Neuronal stem cell (in vitro differentiated cells): ENCODE results near the gene C2orf76. TPM values are rescaled to one million over a fixed set of nuclear protein-coding genes. Genes with fewer than 3 reads are reported as not detected.

ENCODE experiments used
- DNase-seq: peaks from one replicate; pipeline ENCODE4 v3.0.0-alpha.2; 2013; ENCODE audit warnings: low spot score
- H2AFZ ChIP-seq: one replicate; pipeline ENCODE4 v1.6.1; 2013; ENCODE audit warnings: mild to moderate bottlenecking, low read length, inconsistent platforms
- H2AK5ac ChIP-seq: 2 replicates; pipeline ENCODE4 v1.6.1; 2013; ENCODE audit warnings: low read depth, mild to moderate bottlenecking, inconsistent platforms, low read length, moderate library complexity, mixed read lengths
- H2BK120ac ChIP-seq: 2 replicates; pipeline ENCODE4 v1.6.1; 2013; ENCODE audit warnings: low read depth, mild to moderate bottlenecking, inconsistent platforms, low read length, moderate library complexity, mixed read lengths
- H2BK12ac ChIP-seq: one replicate; pipeline ENCODE4 v1.6.1; 2013; ENCODE audit warnings: low read length, inconsistent platforms
- H2BK15ac ChIP-seq: 2 replicates; pipeline ENCODE4 v1.6.1; 2013; ENCODE audit warnings: mild to moderate bottlenecking, low read length, inconsistent platforms, mixed read lengths
- H2BK5ac ChIP-seq: one replicate; pipeline ENCODE4 v1.6.1; 2013; ENCODE audit warnings: inconsistent platforms, mild to moderate bottlenecking, low read length, moderate library complexity
- H3K14ac ChIP-seq: one replicate; pipeline ENCODE4 v1.6.1; 2013; ENCODE audit warnings: low read length, inconsistent platforms
- H3K18ac ChIP-seq: 2 replicates; pipeline ENCODE4 v1.6.1; 2013; ENCODE audit warnings: low read length, inconsistent platforms
- H3K23ac ChIP-seq: 2 replicates; pipeline ENCODE4 v1.6.1; 2013; ENCODE audit warnings: low read depth, mild to moderate bottlenecking, mixed read lengths, low read length, inconsistent platforms; ENCODE audit not compliant: poor library complexity
- H3K27ac ChIP-seq: replicated peaks from 3 replicates; pipeline ENCODE4 v1.5.1; 2013; ENCODE audit warnings: low read length, inconsistent platforms
- H3K27me3 ChIP-seq, 3 experiments: 2 replicates each; pipeline ENCODE4 v1.6.1; 2013; ENCODE audit warnings: low read length in 3 of 3, mild to moderate bottlenecking in 2 of 3, inconsistent platforms in 1 of 3, low read depth in 1 of 3, mixed read lengths in 1 of 3, moderate library complexity in 1 of 3; ENCODE audit not compliant: control insufficient read depth in 3 of 3, insufficient read depth in 3 of 3
- H3K36me3 ChIP-seq, 2 donors: replicated peaks in 1 of 2; 2 replicates each; pipeline ENCODE4 v1.6.1; 2013; ENCODE audit warnings: low read length in 2 of 2; ENCODE audit not compliant: control insufficient read depth in 2 of 2, insufficient read depth in 2 of 2
- H3K4ac ChIP-seq: 2 replicates; pipeline ENCODE4 v1.6.1; 2013; ENCODE audit warnings: inconsistent platforms, mild to moderate bottlenecking, low read length, moderate library complexity
- H3K4me1 ChIP-seq, 2 donors: 1 replicate in 1 of 2; 2 replicates in 1 of 2; pipeline ENCODE4 v1.6.1; 2013; ENCODE audit warnings: low read length in 2 of 2, low read depth in 1 of 2; ENCODE audit not compliant: control insufficient read depth in 2 of 2, insufficient read depth in 1 of 2
- H3K4me2 ChIP-seq: one replicate; pipeline ENCODE4 v1.6.1; 2013; ENCODE audit warnings: mild to moderate bottlenecking, low read length, inconsistent platforms; ENCODE audit not compliant: insufficient read depth, poor library complexity, severe bottlenecking
- H3K4me3 ChIP-seq, 2 donors: 2 replicates each; pipeline ENCODE4 v1.5.1; 2013; ENCODE audit warnings: low read length in 2 of 2, mild to moderate bottlenecking in 2 of 2, inconsistent platforms in 1 of 2, moderate library complexity in 1 of 2
- H3K79me1 ChIP-seq: one replicate; pipeline ENCODE4 v1.6.1; 2013; ENCODE audit warnings: low read depth, mild to moderate bottlenecking, inconsistent platforms, low read length, moderate library complexity
- H3K9ac ChIP-seq: one replicate; pipeline ENCODE4 v1.6.1; 2013; ENCODE audit warnings: mild to moderate bottlenecking, low read depth, low read length, inconsistent platforms; ENCODE audit not compliant: poor library complexity
- H3K9me3 ChIP-seq, 2 donors: replicated peaks in 1 of 2; 2 replicates each; pipeline versions ENCODE3 to v1.6.1; 2013; ENCODE audit warnings: low read length in 2 of 2, mild to moderate bottlenecking in 2 of 2, inconsistent platforms in 1 of 2, low read depth in 1 of 2, mixed read lengths in 1 of 2, moderate library complexity in 1 of 2; ENCODE audit not compliant: control insufficient read depth in 2 of 2, insufficient read depth in 1 of 2
- H4K8ac ChIP-seq: one replicate; pipeline ENCODE4 v1.6.1; 2013; ENCODE audit warnings: low read depth, mild to moderate bottlenecking, inconsistent platforms, low read length, moderate library complexity
- H4K91ac ChIP-seq: one replicate; pipeline ENCODE4 v1.6.1; 2013; ENCODE audit warnings: low read length, low read depth, mild to moderate bottlenecking, inconsistent platforms; ENCODE audit not compliant: poor library complexity
- WGBS, 2 donors: extraction: QIAGEN DNeasy Blood & Tissue Kit; methylation state at CpG; one replicate each; pipeline ENCODE4 v1.1.7; 2013; ENCODE audit warnings: missing lambda C conversion rate in 2 of 2, mixed read lengths in 1 of 2; ENCODE audit not compliant: insufficient read length in 2 of 2, insufficient replicate concordance in 1 of 2; ENCODE audit errors: extremely low coverage in 2 of 2; 5-methylcytosine and 5-hydroxymethylcytosine counted together
- polyA plus RNA-seq, 2 experiments: library from polyadenylated mRNA; stranded (reverse); fragments of 200-250 nt; gene quantifications; one replicate each; pipeline ENCODE4 v1.2.3, GENCODE V29; 2013

C2orf76 gene
- polyA plus RNA-seq (2013, experiment 1 of 2), result 20.8 TPM
- polyA plus RNA-seq (2013, experiment 2 of 2), result 21.6 TPM

DNA sequence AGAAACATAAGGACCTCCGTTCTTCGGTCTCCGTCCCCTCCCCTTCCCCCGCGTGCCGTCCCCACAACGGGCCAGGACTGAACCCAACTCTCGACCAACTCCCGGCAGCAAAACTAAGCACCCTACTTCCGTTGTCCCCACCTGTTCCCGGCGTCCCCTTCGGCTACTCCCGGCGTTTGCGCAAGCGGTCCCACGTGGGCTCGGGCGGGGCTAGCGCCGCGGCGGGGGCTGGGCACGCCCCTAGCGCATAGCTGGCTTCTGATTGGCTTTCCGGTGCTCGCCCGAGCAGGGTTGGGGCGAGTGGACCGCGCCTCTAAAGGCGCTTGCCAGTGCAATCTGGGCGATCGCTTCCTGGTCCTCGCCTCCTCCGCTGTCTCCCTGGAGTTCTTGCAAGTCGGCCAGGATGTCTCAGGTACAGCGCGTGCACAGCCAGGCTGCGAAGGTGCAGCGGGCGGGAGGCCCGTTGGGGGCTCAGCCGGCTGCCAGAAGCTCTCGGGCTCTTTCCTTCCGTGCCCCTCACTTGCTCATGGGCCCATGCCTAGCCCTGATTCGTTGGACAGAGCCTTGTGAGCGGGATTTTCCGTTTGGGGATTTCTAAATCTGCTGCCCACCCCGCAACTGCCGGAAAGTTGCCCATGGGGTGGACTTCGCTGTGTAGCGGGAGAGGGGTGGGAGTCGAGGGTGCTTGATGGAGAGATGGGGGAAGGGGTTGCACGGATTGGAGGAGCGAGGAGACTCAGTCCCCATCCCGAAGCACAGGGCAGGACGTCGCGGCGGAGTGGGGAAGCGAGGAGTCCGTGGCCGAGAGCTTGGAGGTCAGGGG, at the start of gene C2orf76, which contains the start of gene DBI:
TSS of gene C2orf76 (minus strand) at position 186 of the 823 bp plus-strand sequence. CDS start 26,875 bp downstream, outside the sequence.
TSS of gene DBI (plus strand) at position 329 of the 823 bp plus-strand sequence. CDS start at position 404, 75 bp downstream.
- no CpG with 5 or more reads among the region's 65 CpGs for WGBS, 2 donors
- peak; percentile 89 for DNase-seq
- Histone ChIP-seq H3K9me3 (no peaks in the 10 kb centered on the region), H4K8ac (no peak within 1 kb of the TSS), H3K4me2 (peak within 1 kb of the TSS; percentile 71), H3K4me1 (peaks cover 8 to 9% of the 10 kb centered on the region in 2 donors), H3K18ac (peak within 1 kb of the TSS; percentile 94), H3K27ac (peak within 1 kb of the TSS; percentile 73), H3K23ac (no peak within 1 kb of the TSS), H2AFZ (peak within 1 kb of the TSS; percentile 94), H2BK120ac (no peak within 1 kb of the TSS), H3K9ac (peak within 1 kb of the TSS; percentile 94), H2BK5ac (peak within 1 kb of the TSS; percentile 91), H2AK5ac (peak within 1 kb of the TSS; percentile 11), H2BK15ac (no peak within 1 kb of the TSS), H3K79me1 (peaks cover 9% of the 10 kb centered on the region), H2BK12ac (no peak within 1 kb of the TSS), H4K91ac (no peak within 1 kb of the TSS), H3K4me3 (peak within 1 kb of the TSS; percentile 85 to 90), H3K14ac (no peak within 1 kb of the TSS), H3K4ac (no peak within 1 kb of the TSS), H3K36me3 (peaks cover 28 to 39% of the 10 kb centered on the region in 2 donors), H3K27me3 (no peaks in the 10 kb centered on the region)

DNA sequence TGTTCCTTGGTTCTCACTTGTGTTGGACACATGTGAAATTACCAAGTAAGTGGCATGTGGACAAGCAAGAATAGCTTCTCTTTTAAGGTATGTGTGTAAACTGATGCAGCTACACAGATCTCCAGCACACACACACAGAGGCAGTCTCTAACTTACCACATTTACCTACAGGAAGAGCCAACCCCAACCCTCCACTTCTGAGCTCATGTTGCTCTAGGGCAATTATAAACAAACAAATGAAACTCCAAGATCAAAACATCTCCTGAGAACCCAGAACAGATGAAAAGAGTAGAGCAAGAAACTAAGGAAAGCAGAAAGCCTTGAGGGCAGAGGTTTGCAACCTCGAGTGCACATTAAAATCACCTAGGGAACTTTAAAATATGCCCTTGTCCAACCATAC, 49.0 kb upstream of the C2orf76 start:
- Histone ChIP-seq H3K4me1 (peaks cover 0 to 1% of the 10 kb centered on the region in 2 donors), H2BK120ac (no peak overlapping the region), H3K4me2 (no peak overlapping the region), H3K36me3 (no peaks in the 10 kb centered on the region), H3K27ac (no peak overlapping the region), H3K9me3 (peaks cover 0 to under 1% of the 10 kb centered on the region in 2 donors), H3K79me1 (no peaks in the 10 kb centered on the region), H2BK5ac (no peak overlapping the region), H2BK15ac (no peak overlapping the region), H3K27me3 (no peaks in the 10 kb centered on the region), H3K9ac (no peak overlapping the region), H4K91ac (no peak overlapping the region), H2BK12ac (no peak overlapping the region), H3K14ac (no peak overlapping the region), H4K8ac (no peak overlapping the region), H3K4me3 (no peak overlapping the region), H3K18ac (no peak overlapping the region), H3K4ac (no peak overlapping the region), H2AFZ (no peak overlapping the region), H2AK5ac (no peak overlapping the region), H3K23ac (no peak overlapping the region)
- WGBS, 2 donors, result no CpG with 5 or more reads among the region's 1 CpG
- no peak for DNase-seq

DNA sequence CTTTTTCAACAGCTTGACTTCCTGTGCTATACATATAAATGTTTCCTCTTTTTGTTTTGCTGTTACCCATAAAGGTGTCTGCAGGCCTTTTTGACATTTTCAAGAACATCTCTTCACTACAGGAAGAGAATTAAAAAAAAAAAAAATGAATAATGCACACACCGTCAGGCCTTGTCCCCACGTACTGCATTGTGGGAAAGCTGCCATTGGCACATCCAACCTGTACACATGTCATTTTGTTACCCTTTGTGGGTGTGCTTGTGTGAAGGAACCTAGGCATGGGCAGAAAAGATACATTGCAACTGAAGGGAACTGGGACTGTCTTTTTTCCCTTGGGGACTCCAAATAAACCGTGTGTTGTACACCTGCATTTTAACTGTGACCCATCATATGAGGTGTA, 48.3 kb upstream of the C2orf76 start:
- Histone ChIP-seq H3K9me3 (no peaks in the 10 kb centered on the region), H3K27me3 (no peaks in the 10 kb centered on the region), H3K4ac (no peak overlapping the region), H2BK5ac (no peak overlapping the region), H2AK5ac (no peak overlapping the region), H2BK15ac (no peak overlapping the region), H2AFZ (no peak overlapping the region), H3K4me1 (peaks cover 0 to 1% of the 10 kb centered on the region in 2 donors), H4K8ac (no peak overlapping the region), H2BK120ac (no peak overlapping the region), H3K4me2 (no peak overlapping the region), H2BK12ac (no peak overlapping the region), H3K18ac (no peak overlapping the region), H3K27ac (no peak overlapping the region), H3K36me3 (no peaks in the 10 kb centered on the region), H3K14ac (no peak overlapping the region), H3K9ac (no peak overlapping the region), H4K91ac (no peak overlapping the region), H3K79me1 (no peaks in the 10 kb centered on the region), H3K23ac (no peak overlapping the region), H3K4me3 (no peak overlapping the region)
- WGBS, 2 donors, result no CpG with 5 or more reads among the region's 3 CpGs
- DNase-seq, result no peak

DNA sequence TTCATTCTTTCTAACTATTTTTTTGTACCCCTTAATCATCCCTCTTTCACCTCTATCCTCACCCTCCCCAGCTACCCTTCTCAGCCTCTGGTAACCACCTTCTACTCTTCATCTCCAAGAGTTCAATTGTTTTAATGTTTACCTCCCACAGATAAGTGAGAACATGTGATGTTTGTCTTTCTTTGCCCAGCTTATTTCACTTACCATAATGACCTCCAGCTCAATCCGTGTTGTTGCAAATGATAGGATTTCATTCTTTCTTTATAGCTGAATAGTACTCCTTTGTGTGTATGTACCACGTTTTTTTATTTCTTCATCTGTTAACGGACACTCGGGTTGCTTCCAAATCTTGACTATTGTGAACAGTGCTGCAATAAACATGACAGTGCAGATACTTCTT, 42.9 kb upstream of the C2orf76 start:
- Histone ChIP-seq H3K4me2 (no peak overlapping the region), H2BK5ac (no peak overlapping the region), H3K27me3 (peaks cover 0 to 5% (median 0%) of the 10 kb centered on the region in 3 experiments), H3K9me3 (no peaks in the 10 kb centered on the region), H3K36me3 (no peaks in the 10 kb centered on the region), H3K18ac (no peak overlapping the region), H2BK12ac (no peak overlapping the region), H3K9ac (no peak overlapping the region), H3K4ac (no peak overlapping the region), H2AFZ (no peak overlapping the region), H4K8ac (no peak overlapping the region), H3K23ac (no peak overlapping the region), H2BK15ac (no peak overlapping the region), H4K91ac (no peak overlapping the region), H2BK120ac (no peak overlapping the region), H3K4me1 (no peaks in the 10 kb centered on the region), H3K27ac (no peak overlapping the region), H3K79me1 (no peaks in the 10 kb centered on the region), H3K14ac (no peak overlapping the region), H3K4me3 (no peak overlapping the region), H2AK5ac (no peak overlapping the region)
- WGBS, 2 donors, result no CpG with 5 or more reads among the region's 4 CpGs
- DNase-seq, result no peak
